Body of pancreas (tissue), 4 donors: Measurements from ENCODE around the gene AQP12B.

Experiments
- POLR2A ChIP-seq, 3 donors: fragments of 450-650 bp; IDR thresholded peaks; one replicate each; pipeline ENCODE4 v1.6.1; 2016; ENCODE audit warnings: antibody characterized with exemption in 3 of 3, mild to moderate bottlenecking in 2 of 3
- TF ChIP-seq, protein P1 (sequence below), 7 experiments: fragments of 450-650 bp in 4 of 7; fragments of 200-600 bp in 3 of 7; sonication (generic) in 3 of 7; IDR thresholded peaks; one replicate each; pipeline ENCODE4 v1.5.1; 2016 to 2019; ENCODE audit warnings: antibody characterized with exemption in 7 of 7

DNA sequence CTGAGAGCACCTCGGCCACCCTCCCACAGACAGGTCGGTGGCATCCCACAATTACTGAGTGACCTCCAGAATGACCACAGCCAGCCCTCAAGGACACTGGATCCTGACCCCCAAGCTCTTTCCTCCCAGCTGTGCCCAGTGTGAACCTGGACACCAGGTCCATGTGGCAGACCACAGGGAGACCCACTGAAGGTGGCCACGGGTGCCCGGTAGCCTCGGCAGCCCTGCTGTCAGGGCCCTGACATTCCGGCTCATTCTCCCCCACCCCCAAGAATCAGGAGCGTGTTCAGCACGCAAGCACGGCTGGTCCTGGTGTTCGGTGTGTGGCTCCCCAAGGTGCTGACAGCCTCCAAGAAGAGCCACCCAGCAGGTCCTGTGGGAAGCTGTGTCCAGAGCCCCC, 41.7 kb upstream of the AQP12B start:
- TF ChIP-seq, protein P1, sequence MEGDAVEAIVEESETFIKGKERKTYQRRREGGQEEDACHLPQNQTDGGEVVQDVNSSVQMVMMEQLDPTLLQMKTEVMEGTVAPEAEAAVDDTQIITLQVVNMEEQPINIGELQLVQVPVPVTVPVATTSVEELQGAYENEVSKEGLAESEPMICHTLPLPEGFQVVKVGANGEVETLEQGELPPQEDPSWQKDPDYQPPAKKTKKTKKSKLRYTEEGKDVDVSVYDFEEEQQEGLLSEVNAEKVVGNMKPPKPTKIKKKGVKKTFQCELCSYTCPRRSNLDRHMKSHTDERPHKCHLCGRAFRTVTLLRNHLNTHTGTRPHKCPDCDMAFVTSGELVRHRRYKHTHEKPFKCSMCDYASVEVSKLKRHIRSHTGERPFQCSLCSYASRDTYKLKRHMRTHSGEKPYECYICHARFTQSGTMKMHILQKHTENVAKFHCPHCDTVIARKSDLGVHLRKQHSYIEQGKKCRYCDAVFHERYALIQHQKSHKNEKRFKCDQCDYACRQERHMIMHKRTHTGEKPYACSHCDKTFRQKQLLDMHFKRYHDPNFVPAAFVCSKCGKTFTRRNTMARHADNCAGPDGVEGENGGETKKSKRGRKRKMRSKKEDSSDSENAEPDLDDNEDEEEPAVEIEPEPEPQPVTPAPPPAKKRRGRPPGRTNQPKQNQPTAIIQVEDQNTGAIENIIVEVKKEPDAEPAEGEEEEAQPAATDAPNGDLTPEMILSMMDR (IDR thresholded peaks at IDR 0.05): no peak
- no peak for TF ChIP-seq POLR2A (IDR thresholded peaks at IDR 0.05)
